Psoas muscle (tissue), 8 donors: ENCODE data around the gene AKAP7. TPM values are rescaled to one million over a fixed set of nuclear protein-coding genes. Genes with fewer than 3 reads are reported as not detected.

Source experiments
- ATAC-seq, 4 donors: fragments of 200-7000 bp; cut with Tn5 transposase; one replicate each; pipeline ENCODE4 v1.9.1; 2020; ENCODE audit warnings: moderate library complexity in 3 of 4, mild to moderate bottlenecking in 2 of 4
- DNase-seq, 2 donors: peaks; one replicate each; pipeline ENCODE4 v3.0.0-alpha.2; 2020
- H3K27ac ChIP-seq: fragments of 200-600 bp; one replicate; pipeline ENCODE4 v1.8.0; 2022
- H3K27me3 ChIP-seq, 3 donors: fragments of 200-600 bp in 1 of 3; one replicate each; pipeline versions ENCODE4 v1.6.1 to v1.8.0; 2013 to 2022; ENCODE audit warnings: low read length in 2 of 3, mild to moderate bottlenecking in 2 of 3, moderate library complexity in 1 of 3; ENCODE audit not compliant: insufficient read depth in 3 of 3
- H3K36me3 ChIP-seq, 2 donors: fragments of 200-600 bp in 1 of 2; one replicate each; pipeline versions ENCODE4 v1.6.1 to v1.8.0; 2013 to 2022; ENCODE audit warnings: low read depth in 1 of 2, mild to moderate bottlenecking in 1 of 2, moderate library complexity in 1 of 2; ENCODE audit not compliant: insufficient read depth in 1 of 2
- H3K4me1 ChIP-seq: fragments of 200-600 bp; one replicate; pipeline ENCODE4 v1.8.0; 2022
- H3K4me3 ChIP-seq: fragments of 200-600 bp; one replicate; pipeline ENCODE4 v1.8.0; 2022; ENCODE audit warnings: mild to moderate bottlenecking
- H3K9me3 ChIP-seq: fragments of 200-600 bp; one replicate; pipeline ENCODE4 v1.8.0; 2022
- WGBS, 3 donors: extraction: QIAGEN DNeasy Blood & Tissue Kit; methylation state at CpG; one replicate each; pipeline versions ENCODE4 v1.1.6 to v1.1.7; 2013; 5-methylcytosine and 5-hydroxymethylcytosine counted together
- intact Hi-C, 2 donors: fragments of 100-400 bp; cut with DNase I; formaldehyde crosslinking; loops; one replicate each; pipeline versions ENCODE4 v1.11.0 to v1.14.2; 2022
- polyA plus RNA-seq, 3 donors: library from polyadenylated mRNA; stranded (reverse); fragments of 200-250 nt; gene quantifications; one replicate each; pipeline ENCODE4 v1.2.3, GENCODE V29; 2013
- total RNA-seq, 4 donors: library from RNA; stranded (reverse); fragmentation: NEBNext Ultra II Directional in 2 of 4; extraction: Animal tissue kit (Norgen Biotek cat#: 25700) in 2 of 4; gene quantifications; one replicate each; pipeline versions ENCODE4 v1.2.1 to v1.2.4, GENCODE V29; 2021 to 2023
- TF ChIP-seq, protein P1 (sequence below): fragments of 200-600 bp; IDR thresholded peaks from one replicate; pipeline ENCODE4 v1.8.0; 2022; ENCODE audit warnings: antibody characterized with exemption
- donor health status: healthy with polysubstance abuse.
- donor health status: DM: no; HTN: no; CAD: no; lungs with moderate emphysema.
- donor health status: Bipolar disorder and iron deficiency.
- donor health status: healthy.
- donor health status: DM: yes; HTN: yes; CAD: no.
- donor health status: DM: no; HTN: no; CAD: no.
- donor health status: DM: no; HTN: no; CAD: no.
- donor health status: DM: yes; HTN: yes; CAD: no.

AKAP7 gene
- total and polyA plus RNA-seq, 7 donors, result 1.3 to 11.5 (median 9.8) TPM

DNA sequence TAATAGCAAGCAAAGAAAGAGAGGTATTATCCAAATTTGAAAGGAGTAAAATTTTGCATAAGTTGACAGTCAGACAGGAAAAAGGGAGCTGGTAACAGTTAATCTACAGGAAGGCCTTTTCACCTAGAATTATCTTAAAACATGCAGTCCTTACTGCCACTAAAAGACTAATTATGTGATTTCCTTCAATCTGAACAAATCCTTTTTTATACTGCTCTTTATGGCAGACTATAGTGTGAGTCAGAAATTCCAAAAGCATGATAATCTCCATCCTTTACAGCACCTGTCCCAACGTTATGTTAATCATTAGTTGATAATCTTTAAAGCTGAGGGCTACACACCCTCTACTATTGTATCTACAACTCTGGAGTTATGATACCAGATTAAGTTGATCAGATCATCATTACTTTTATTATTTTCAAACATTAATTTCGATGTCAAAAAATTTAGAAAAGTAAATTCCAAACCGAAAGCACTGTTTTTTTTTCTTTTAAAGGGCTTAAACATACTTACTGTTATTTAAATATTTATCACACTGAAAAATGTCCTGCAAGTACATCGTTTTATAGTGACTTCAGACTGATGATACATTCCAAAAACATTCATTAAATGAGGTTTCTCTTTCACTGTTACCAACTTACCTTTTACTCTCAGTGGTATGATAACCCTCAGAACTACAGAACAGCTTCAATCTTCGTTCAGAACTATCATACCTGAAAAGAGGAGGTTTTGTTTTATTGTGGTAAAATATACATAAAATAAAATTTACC, 33.2 kb upstream of the AKAP7 start:
- Histone ChIP-seq H3K9me3 (no peaks in the 10 kb centered on the region), H3K36me3 (no peaks in the 10 kb centered on the region), H3K4me3 (no peak overlapping the region), H3K27ac (no peak overlapping the region), H3K4me1 (no peaks in the 10 kb centered on the region), H3K27me3 (no peaks in the 10 kb centered on the region)
- TF ChIP-seq, protein P1, sequence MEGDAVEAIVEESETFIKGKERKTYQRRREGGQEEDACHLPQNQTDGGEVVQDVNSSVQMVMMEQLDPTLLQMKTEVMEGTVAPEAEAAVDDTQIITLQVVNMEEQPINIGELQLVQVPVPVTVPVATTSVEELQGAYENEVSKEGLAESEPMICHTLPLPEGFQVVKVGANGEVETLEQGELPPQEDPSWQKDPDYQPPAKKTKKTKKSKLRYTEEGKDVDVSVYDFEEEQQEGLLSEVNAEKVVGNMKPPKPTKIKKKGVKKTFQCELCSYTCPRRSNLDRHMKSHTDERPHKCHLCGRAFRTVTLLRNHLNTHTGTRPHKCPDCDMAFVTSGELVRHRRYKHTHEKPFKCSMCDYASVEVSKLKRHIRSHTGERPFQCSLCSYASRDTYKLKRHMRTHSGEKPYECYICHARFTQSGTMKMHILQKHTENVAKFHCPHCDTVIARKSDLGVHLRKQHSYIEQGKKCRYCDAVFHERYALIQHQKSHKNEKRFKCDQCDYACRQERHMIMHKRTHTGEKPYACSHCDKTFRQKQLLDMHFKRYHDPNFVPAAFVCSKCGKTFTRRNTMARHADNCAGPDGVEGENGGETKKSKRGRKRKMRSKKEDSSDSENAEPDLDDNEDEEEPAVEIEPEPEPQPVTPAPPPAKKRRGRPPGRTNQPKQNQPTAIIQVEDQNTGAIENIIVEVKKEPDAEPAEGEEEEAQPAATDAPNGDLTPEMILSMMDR, result no peak
- ATAC-seq, result no peak
- WGBS, 3 donors, result 69 to 74% (median 73%) methylated on average over 5 of the region's 5 CpGs
- no peak for DNase-seq
- intact Hi-C loops, result no loop called here

DNA sequence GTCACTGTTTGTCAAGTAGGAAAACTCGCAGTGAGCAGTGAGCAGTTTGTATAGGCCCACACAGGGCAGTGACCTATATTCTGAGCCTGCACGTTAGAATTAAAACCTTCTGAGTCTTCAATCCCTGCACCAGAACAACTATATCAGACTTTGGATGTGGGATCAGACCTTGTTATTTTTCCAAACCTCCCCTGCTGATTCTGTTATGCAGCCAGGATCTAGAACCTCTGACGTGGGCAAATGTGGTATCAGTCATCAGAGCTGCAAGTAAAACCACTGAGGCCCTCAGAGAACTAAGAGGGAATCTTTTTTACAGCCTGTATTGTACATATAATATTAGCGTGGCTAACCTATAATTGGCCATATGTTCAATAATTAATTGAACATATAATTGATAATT, 32.0 kb upstream of the AKAP7 start:
- Histone ChIP-seq H3K4me3 (no peak overlapping the region), H3K36me3 (no peaks in the 10 kb centered on the region), H3K27ac (no peak overlapping the region), H3K9me3 (no peaks in the 10 kb centered on the region), H3K27me3 (no peaks in the 10 kb centered on the region), H3K4me1 (no peaks in the 10 kb centered on the region)
- intact Hi-C loops, result no loop called here
- DNase-seq (no peak), ATAC-seq (no peak)
- TF ChIP-seq, protein P1, result no peak
- WGBS, 3 donors, result 84 to 88% (median 87%) methylated on average over 4 of the region's 4 CpGs

DNA sequence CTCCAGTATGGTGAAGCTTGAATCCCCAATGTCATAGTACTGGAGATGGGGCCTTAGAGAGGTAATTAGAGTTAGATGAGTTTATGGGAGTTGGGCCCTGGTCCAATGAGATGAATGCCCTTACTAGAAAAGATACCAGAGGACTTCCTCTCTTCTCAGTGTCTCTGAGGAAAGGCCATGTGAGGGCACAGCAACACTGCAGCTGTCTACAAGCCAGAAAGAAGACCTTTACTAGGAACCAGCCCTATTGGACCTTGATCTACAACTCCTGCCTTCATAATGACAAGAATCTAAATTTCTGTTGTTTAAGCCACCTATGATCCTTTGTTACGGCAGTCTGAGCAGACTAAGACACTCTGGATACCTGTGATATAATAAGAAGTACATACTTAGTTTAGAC, 31.4 kb upstream of the AKAP7 start:
- Histone ChIP-seq H3K4me1 (no peaks in the 10 kb centered on the region), H3K27me3 (no peaks in the 10 kb centered on the region), H3K9me3 (no peaks in the 10 kb centered on the region), H3K4me3 (no peak overlapping the region), H3K27ac (no peak overlapping the region), H3K36me3 (no peaks in the 10 kb centered on the region)
- TF ChIP-seq, protein P1, result no peak
- intact Hi-C loops, result no loop called here
- WGBS, 3 donors, result 97 to 100% (median 98%) methylated on average over 1 of the region's 1 CpG
- DNase-seq (no peak), ATAC-seq (no peak)

DNA sequence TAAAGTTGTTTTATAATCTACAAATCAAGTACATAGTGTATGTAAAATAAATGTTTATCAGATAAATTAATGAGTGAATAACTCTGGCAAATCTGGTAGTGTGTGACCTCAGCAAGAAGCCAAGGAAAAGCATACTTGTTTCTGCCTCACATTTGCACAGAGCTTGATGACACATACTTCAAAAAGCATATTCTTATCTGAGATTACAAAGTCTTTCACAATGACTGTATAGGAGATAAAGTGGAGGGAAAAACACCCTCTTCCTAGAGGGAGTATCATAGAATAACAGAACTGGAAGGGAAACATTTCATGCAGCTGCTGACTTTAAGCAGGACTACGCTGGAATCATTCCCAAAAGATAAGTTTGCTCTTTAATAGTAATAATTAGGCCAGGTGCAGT, 28.1 kb upstream of the AKAP7 start:
- Histone ChIP-seq H3K4me3 (no peak overlapping the region), H3K27me3 (no peaks in the 10 kb centered on the region), H3K27ac (no peak overlapping the region), H3K36me3 (no peaks in the 10 kb centered on the region), H3K9me3 (no peaks in the 10 kb centered on the region), H3K4me1 (no peaks in the 10 kb centered on the region)
- WGBS, 3 donors, result 86 to 89% (median 87%) methylated on average over 1 of the region's 1 CpG
- no peak for DNase-seq
- no peak for ATAC-seq
- intact Hi-C loops, result no loop called here
- TF ChIP-seq, protein P1, result no peak

DNA sequence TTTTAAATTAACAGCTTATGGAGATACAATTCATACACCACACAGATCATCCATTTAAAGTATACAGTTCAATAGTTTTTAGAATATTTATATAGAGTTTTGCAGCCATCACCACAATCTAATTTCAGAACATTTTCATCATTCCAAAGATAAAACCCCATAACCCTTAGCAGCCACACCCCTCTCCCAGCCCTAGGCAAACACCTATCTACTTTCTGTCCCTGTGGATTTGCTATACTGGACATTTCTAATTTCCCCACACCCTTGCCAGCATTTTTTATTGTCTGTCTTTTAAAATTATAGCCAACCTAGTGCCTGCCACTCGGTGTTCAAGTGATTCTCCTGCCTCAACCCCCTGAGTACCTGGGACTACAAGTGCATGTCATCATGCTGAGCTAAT, 23.0 kb upstream of the AKAP7 start:
- WGBS, 3 donors, result 76 to 95% (median 88%) methylated on average over 1 of the region's 1 CpG
- no peak for ATAC-seq
- TF ChIP-seq, protein P1, result no peak

More for the DNA sequence above, 23.0 kb upstream of the AKAP7 start:
- no peaks in the 10 kb centered on the region for H3K9me3 ChIP-seq
- intact Hi-C loops, result no loop called here
- no peak overlapping the region for H3K4me3 ChIP-seq
- no peak overlapping the region for H3K27ac ChIP-seq
- H3K27me3 ChIP-seq, result no peaks in the 10 kb centered on the region
- H3K36me3 ChIP-seq, result no peaks in the 10 kb centered on the region
- DNase-seq, result no peak
- H3K4me1 ChIP-seq, result no peaks in the 10 kb centered on the region
